ENCODE data around the gene PATL1.
A peak's percentile ranks its signal among the peaks of the same experiment; 100 is the strongest.
"Not testable (repeated sequence)": the region's sequence is repeated elsewhere in the genome, so short reads cannot be mapped to it uniquely, and the experiment has no call there.

The PATL1 gene

GRCh38 chr11:59671471-59671870 is 2.6 kb upstream of the PATL1 start:
- no peak for DNase-seq

DNA sequence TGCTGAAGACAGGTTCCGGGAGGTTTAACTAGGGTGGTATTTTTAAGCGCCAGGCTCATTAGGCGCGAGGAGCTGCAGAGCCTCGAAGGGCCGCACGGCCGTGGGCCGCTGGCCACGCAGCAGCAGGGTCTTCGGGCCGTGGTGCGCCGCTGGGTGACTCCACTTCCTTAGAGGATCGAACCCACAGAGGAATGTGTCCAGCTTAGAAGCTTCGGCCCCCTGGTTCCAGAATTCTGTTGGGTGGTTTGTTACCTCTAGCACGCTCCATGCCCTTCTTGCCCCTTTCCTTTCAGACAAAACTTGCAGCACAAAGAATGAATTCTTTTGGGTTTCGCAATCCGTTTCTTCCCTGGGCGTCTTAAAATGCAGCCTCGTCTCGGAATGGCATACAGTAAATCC is 773 bp upstream of the PATL1 start:
- DNase-seq: no peak

- DNase-seq: peak; percentile 39
Measured at GRCh38 chr11:59668188-59668949, 468 bp downstream of the PATL1 start.

DNA sequence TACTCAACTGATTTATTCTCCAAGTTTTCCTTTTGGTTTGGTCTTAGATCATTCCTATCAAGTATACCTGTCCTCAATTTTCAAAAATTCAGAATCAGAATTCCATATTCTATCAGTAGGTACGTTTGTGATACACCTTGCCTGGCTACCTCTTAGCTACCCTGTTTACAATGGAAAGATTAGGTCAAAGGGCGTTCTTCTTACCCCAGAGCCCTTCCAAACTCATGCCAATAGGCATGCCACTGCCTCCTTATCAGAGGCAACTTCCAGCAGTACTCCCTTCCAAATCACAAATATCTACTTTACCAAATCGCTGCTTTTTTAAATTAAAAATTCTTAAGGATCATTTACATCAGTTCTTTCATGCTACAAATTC is 1.0 kb downstream of the PATL1 start:
- no peak for DNase-seq

DNA sequence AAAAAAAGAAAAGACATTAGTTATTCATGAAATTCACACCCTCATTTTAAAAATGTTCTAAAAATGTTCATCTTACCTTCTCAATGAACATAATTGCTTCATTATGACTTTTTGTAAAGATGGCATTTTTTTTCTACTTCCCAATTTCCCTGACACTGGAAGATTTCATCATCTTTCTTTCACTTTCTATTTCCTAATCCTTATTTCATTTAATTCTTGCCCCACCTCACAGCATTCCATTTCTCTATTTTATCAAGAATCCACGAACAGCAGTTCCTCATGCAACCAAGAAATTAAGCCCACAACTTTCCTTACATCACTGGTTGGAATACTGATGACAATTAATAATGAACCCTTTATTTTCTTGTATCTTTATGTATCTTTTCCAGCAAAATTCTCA is 1.9 kb downstream of the PATL1 start:
- no peak for DNase-seq

DNA sequence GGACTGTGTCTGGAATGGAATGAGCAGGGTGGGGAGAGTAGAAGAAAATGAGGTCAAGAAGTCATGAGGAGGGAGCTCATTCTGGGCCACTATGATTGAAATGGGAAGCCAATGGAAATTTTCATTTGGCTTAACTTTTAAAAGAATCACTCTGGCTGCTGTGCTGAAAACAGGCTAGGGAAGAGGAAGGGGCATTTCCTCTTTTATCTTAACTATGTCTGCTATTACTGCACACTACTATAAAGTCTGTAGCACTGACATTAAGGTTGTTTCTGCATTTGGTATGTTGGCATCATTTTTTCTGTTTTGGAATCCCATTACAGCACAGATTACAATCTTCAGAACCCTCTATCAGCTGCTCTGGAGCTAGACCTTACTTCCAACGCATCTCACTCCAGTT is 8.2 kb downstream of the PATL1 start:
- DNase-seq: no peak

DNA sequence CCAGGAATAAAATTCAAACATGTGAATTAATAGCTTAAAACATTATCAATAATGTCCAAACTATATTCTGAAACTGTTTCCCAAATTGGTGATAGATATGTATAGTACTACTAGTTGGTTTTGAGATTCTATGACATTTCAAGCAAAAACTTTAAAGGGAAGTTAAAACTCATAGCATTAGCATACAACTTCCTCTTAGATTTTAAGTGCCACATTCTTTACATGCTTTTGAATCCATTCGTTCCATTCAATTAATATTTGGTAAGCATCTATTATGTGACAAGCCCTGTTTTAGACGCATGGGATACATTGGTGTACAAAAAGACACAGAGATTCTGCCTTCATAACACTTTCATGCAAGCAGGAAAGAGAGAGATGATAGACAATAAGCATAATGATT is 8.9 kb downstream of the PATL1 start:
- DNase-seq: no peak

DNA sequence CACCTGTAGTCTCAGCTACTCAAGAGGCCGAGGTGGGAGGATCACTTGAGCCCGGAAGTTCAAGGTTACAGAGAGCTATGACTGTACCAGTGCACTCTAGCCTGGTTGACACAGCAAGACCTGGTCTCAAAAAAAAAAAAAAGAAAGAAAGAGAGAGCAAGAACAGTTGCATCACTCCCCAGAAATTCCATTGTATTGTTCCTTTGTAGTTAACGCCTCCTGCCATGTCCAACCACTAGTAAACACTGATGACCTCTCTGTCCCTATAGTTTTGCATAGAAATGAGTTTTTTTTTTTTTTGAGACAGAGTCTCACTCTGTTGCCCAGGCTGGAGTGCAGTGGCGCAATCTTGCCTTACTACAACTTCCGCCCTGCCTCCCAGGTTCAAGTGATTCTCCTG is 10.8 kb downstream of the PATL1 start:
- no peak for DNase-seq

DNA sequence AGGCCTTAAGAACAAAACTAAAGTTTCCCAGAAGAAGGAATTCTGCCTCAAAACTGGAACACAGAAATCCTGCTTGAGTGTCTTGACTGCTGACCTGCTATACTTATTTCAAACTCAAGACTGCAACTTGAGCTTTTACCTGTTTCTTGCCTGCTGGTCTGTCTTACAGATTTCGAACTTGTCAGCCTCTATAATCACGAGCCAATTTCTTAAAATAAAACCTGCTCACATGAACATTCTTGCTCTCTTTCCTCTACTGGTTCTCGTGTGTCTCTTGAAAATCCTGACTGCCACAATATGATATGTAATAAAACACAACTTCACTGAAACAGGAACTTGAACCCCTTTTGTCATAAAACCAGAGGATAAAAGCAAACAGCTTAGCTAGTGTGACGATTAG is 13.9 kb downstream of the PATL1 start:
- no peak for DNase-seq

DNA sequence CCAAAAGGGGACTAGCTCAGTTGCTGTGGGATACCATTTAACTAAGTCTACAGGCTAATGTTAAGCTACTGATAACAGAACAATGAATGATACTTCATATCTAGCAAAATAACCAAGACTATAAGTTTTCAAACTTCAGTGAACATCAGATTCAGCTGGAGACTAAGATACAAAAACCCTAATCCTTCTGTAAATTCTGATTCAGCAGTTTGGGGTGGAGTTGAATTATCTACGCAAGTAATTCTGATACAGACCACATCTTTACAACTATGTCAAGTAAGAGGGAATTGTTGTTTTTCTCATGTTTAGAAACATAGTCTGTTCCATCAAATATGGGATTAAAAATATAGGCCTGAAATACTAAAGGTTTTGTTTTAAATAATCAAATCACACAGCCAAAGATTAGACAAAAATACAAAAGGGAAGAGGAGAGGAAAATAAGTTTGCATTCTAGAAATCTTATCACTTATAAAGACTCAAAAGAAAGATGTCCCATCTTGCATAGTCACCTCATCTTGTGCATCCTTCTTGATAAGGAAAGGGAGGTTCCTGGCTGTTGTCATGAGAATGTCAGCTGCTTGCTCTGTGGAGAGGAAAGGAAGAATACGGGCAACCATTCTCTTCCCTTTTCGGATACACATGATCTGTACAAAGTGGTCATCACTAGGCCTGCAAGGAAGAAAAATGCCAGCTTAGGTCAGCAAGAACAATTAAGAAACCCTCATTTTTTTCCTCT is 21.4 kb downstream of the PATL1 start:
- no peak for DNase-seq

GRCh38 chr11:59644528-59644927 is 24.3 kb downstream of the PATL1 start:
- no peak for DNase-seq

GRCh38 chr11:59643390-59643789 is 25.4 kb downstream of the PATL1 start:
- DNase-seq: no peak

- no peak for DNase-seq
Measured at GRCh38 chr11:59641156-59641555, 27.7 kb downstream of the PATL1 start.

- DNase-seq: no peak
Measured at GRCh38 chr11:59630493-59630892, 38.3 kb downstream of the PATL1 start.

DNA sequence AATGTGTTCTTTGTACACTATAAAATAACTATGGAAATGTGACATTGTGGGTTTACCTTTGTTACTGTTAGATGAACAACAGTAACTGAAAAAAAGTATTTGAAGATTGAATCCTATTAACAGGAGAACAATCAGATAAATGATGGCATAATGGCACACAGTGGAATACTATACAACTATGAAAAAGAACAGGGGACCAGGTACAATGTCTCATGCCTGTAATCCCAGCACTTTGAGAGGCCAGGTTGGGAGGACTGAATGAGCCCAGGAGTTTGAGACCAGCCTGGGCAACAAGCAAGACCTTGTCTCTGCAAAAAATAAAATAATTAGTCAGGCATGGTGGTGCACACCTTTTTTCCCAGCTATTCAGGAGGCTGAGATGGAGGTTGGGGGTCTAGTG is 38.8 kb downstream of the PATL1 start:
- DNase-seq: no peak

DNA sequence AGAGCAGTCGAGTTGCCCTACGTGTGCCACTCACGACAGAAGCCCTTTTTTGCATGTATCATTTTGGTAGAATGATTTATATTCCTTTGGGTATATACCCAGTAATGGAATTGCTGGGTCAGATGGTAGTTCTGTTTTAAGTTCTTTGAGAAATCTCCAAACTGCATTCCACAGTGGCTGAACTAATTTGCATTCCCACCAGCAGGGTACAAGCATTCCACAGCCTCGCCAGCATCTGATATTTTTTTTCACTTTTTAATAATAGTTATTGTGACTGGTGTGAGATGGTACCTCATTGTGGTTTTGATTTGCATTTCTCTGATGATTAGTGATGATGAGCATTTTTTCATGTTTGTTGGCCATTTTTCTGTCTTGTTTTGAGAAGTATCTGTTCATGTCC is 41.9 kb downstream of the PATL1 start:
- DNase-seq: not testable (repeated sequence)

DNA sequence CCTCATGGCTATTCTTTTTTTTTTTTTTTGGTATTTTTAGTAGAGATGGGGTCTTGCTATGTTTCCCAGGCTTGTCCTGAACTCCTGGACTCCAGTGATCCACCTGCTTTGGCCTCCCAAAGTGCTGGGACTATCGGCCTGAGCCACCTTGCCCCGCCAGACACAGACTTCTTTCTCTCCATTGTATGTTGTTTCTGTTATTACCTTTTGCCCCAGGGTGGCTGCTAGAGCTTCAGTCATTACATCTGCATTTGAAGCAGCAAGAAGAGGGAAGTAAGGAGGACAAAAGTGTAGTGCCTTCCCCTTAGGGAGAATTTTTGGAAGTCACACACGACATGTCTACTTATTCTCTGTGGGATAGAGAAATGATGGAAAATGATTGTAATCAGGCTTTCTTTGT is 43.1 kb downstream of the PATL1 start:
- no peak for DNase-seq

- no peak for DNase-seq
Measured at GRCh38 chr11:59617876-59618275, 51.0 kb downstream of the PATL1 start.

- no peak for DNase-seq
Measured at GRCh38 chr11:59616396-59616982, 52.3 kb downstream of the PATL1 start.

DNA sequence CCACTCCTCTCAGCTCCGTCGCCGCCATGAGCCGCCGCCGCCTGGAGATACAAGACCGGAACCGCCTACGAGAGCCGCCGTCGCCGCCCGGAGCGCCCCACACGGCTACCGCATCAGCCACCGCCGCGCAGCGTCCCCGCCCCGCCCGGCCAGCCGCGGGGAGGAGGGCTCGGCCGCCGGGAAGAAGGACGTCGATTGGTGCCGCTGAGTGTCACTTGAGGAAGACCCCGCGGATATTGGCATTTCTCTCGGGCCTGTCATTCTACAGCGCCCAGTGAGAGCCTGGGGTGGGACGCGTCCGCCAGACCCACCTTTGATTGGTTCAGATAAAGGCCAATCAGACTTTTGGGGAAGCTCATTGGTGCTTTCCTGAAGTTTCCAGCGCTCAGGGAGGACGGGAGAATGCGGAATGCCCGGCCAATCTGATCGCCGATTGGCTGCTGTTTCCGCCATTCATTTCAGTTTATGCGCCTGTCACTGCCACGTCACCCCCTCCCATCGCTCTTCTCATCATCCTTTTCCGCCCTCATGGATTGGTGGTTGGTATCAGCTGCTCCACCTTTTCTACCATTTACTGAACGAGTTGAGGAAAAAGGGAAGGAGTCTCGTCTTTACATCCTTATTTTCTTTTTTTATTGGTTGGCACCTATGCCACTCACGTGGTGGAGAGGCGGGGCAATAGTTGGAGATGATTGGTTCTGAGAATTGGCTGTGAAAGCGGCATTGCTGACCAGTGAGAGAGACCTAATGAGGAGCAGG is 53.0 kb downstream of the PATL1 start, which contains the start of gene OSBP:
Gene OSBP, minus strand, starts transcription at position 138 of the 759 bp plus-strand sequence. Its CDS starts 110 bp downstream, at position 28.
- DNase-seq: peak; percentile 100

DNA sequence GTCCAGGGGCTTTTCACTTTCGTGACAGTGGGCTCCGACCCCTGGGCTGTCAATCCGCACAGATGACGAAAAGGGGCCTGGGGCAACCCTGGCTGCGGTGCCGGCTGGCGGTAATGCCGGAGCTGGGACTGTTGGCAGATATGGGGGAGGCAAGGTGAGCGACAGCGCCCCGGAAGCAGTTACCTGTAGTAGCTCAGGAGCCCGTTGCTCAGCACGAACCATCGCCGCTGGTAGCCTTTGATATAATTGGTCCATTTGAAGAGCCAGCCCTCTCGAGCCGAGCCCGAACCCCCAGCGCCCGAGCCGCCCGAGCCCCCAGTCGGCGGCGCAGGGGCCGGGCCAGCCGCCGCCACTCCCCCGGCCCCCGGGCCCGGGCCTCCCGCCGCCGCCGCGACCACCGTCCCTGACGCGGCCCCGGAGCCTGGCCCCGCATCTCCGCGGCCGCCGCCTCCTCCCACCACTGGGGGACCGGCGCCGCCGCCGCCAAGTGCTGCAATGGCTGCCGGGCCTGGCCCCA is 53.7 kb downstream of the PATL1 start:
- DNase-seq: peak; percentile 68

- no peak for DNase-seq
Measured at GRCh38 chr11:59614277-59615119, 54.3 kb downstream of the PATL1 start.
